Measurements from ENCODE around the gene KDM2A. TPM values are rescaled to one million over a fixed set of nuclear protein-coding genes. Genes with fewer than 3 reads are reported as not detected.

The KDM2A gene
- total and polyA plus RNA-seq, 2 donors (not counting 3 experiments of a cell fraction or from before 2014, with no cell fraction given), result 72.2 to 79.5 TPM

GRCh38 chr11:67179892-67180490 lies 60.9 kb downstream of the KDM2A start:
- Histone ChIP-seq H3K27me3 (ENCODE audit: control insufficient read depth in 2 of 2, insufficient read depth in 2 of 2, low read length in 2 of 2) (no peaks in the 10 kb centered on the region), H3K36me3 (ENCODE audit: control insufficient read depth in 2 of 2, extremely low read depth in 1 of 2, insufficient read depth in 2 of 2, low read length in 2 of 2) (peaks cover 8 to 11% of the 10 kb centered on the region in 2 experiments), H3K9ac (replicated peaks; ENCODE audit: extremely low read depth, insufficient read depth, low read length) (no peak overlapping the region), H3K4me1 (ENCODE audit: control insufficient read depth, extremely low read depth, insufficient read depth, low read length) (no peaks in the 10 kb centered on the region), H3K9me1 (replicated peaks; ENCODE audit: control insufficient read depth, extremely low read depth, insufficient read depth, low read length) (no peaks in the 10 kb centered on the region), H2AFZ (ENCODE audit: low read depth, low read length) (no peak overlapping the region), H4K20me1 (replicated peaks; ENCODE audit: control insufficient read depth, extremely low read depth, insufficient read depth, low read length) (no peaks in the 10 kb centered on the region), H3K4me3 (replicated peaks in 1 of 3; ENCODE audit: insufficient read depth in 1 of 3, low read depth in 1 of 3, low read length in 3 of 3) (no peak overlapping the region), H3K9me3 (replicated peaks; ENCODE audit: control insufficient read depth, insufficient read depth, low read length) (no peaks in the 10 kb centered on the region), H3K79me2 (ENCODE audit: control insufficient read depth, insufficient read depth, low read length) (peaks cover 36% of the 10 kb centered on the region), H3K4me2 (ENCODE audit: insufficient read depth, low read length) (no peak overlapping the region), H3K27ac (ENCODE audit: insufficient read depth, low read depth, low read length) (no peak overlapping the region)
- DNase-seq (ENCODE audit: low read depth, low spot score), result peak; percentile 46
- dilution Hi-C loops (cut with MboI; ENCODE audit: extremely low pct_ligation_motif_present, low sequenced_read_pairs) (no loop called here), intact Hi-C loops (cut with micrococcal nuclease) (no loop called here)
- CTCF ChIA-PET, result interaction anchor here (1.6 kb wide), 1 partner anchor 99 kb away, joined by 4 read pairs; no protein-coding TSS in a partner anchor
- FAIRE-seq, result no peak
- no peak for TF ChIP-seq MAX (IDR thresholded peaks at IDR 0.05; ENCODE audit: insufficient read depth, insufficient read length)
- no peak for TF ChIP-seq JUN (IDR thresholded peaks at IDR 0.05; ENCODE audit: borderline replicate concordance, insufficient read depth, insufficient read length, low read depth)
- no peak for TF ChIP-seq EZH2 (IDR thresholded peaks at IDR 0.05; ENCODE audit: borderline replicate concordance, low read depth, low read length, severe bottlenecking)
- TF ChIP-seq MYC (IDR thresholded peaks at IDR 0.05; ENCODE audit: low read depth, low read length), result no peak
- TF ChIP-seq FOS (IDR thresholded peaks at IDR 0.05; ENCODE audit: borderline replicate concordance, insufficient read depth, low read length), result no peak
- no peak for TF ChIP-seq CTCF (IDR thresholded peaks at IDR 0.05; ENCODE audit: extremely low read depth in 1 of 2, insufficient read depth in 1 of 2, low read depth in 1 of 2, low read length in 2 of 2)
- TF ChIP-seq POLR2A (IDR thresholded peaks at IDR 0.05; ENCODE audit: low read depth, low read length), result no peak
- no peak for TF ChIP-seq GATA2 (IDR thresholded peaks at IDR 0.05; ENCODE audit: insufficient read depth, insufficient read length, low read depth, low read length)
- TF ChIP-seq POLR2AphosphoS5 (IDR thresholded peaks at IDR 0.05; ENCODE audit: insufficient read depth, low read depth, low read length), result no peak
- POLR2A ChIA-PET, result no interaction called here
- no TSS peak for BruUV-seq (replicated peaks)
